ENCODE results near the gene EAF2. TPM values are rescaled to one million over a fixed set of nuclear protein-coding genes. Genes with fewer than 3 reads are reported as not detected.

The EAF2 gene
- total and polyA plus RNA-seq, 2 donors (not counting 3 experiments of a cell fraction or from before 2014, with no cell fraction given): 0.63 to 1.5 TPM

- H3K9me1 ChIP-seq (replicated peaks; ENCODE audit: control insufficient read depth, extremely low read depth, insufficient read depth, low read length): no peaks in the 10 kb centered on the region
- DNase-seq (ENCODE audit: low read depth, low spot score): no peak
- H4K20me1 ChIP-seq (replicated peaks; ENCODE audit: control insufficient read depth, extremely low read depth, insufficient read depth, low read length): no peaks in the 10 kb centered on the region
- H3K27me3 ChIP-seq (ENCODE audit: control insufficient read depth in 2 of 2, insufficient read depth in 2 of 2, low read length in 2 of 2): no peaks in the 10 kb centered on the region
- no peaks in the 10 kb centered on the region for H3K9me3 ChIP-seq (replicated peaks; ENCODE audit: control insufficient read depth, insufficient read depth, low read length)
- intact Hi-C loops (cut with micrococcal nuclease): no loop called here
- H3K9ac ChIP-seq (replicated peaks; ENCODE audit: extremely low read depth, insufficient read depth, low read length): no peak overlapping the region
- H2AFZ ChIP-seq (ENCODE audit: low read depth, low read length): no peak overlapping the region
- ChIA-PET CTCF (no interaction called here), POLR2A (no interaction called here)
- no peaks in the 10 kb centered on the region for H3K4me1 ChIP-seq (ENCODE audit: control insufficient read depth, extremely low read depth, insufficient read depth, low read length)
- no peaks in the 10 kb centered on the region for H3K79me2 ChIP-seq (ENCODE audit: control insufficient read depth, insufficient read depth, low read length)
- no peak for FAIRE-seq
- no peaks in the 10 kb centered on the region for H3K36me3 ChIP-seq (ENCODE audit: control insufficient read depth in 2 of 2, extremely low read depth in 1 of 2, insufficient read depth in 2 of 2, low read length in 2 of 2)
- dilution Hi-C loops (cut with MboI; ENCODE audit: extremely low pct_ligation_motif_present, low sequenced_read_pairs): no loop called here
- BruUV-seq (replicated peaks): no TSS peak
- no peak overlapping the region for H3K4me2 ChIP-seq (ENCODE audit: insufficient read depth, low read length)
- no peak overlapping the region for H3K4me3 ChIP-seq (replicated peaks in 1 of 3; ENCODE audit: insufficient read depth in 1 of 3, low read depth in 1 of 3, low read length in 3 of 3)
- no peak overlapping the region for H3K27ac ChIP-seq (ENCODE audit: insufficient read depth, low read depth, low read length)
- no peak for TF ChIP-seq JUN (IDR thresholded peaks at IDR 0.05; ENCODE audit: borderline replicate concordance, insufficient read depth, insufficient read length, low read depth)
- no peak for TF ChIP-seq CTCF (IDR thresholded peaks at IDR 0.05; ENCODE audit: extremely low read depth in 1 of 2, insufficient read depth in 1 of 2, low read depth in 1 of 2, low read length in 2 of 2)
- no peak for TF ChIP-seq POLR2A (IDR thresholded peaks at IDR 0.05; ENCODE audit: low read depth, low read length)
- no peak for TF ChIP-seq MAX (IDR thresholded peaks at IDR 0.05; ENCODE audit: insufficient read depth, insufficient read length)
Measured at GRCh38 chr3:121895121-121895520, 60.1 kb downstream of the EAF2 start.

- DNase-seq (ENCODE audit: low read depth, low spot score): no peak
- no peaks in the 10 kb centered on the region for H3K27me3 ChIP-seq (ENCODE audit: control insufficient read depth in 2 of 2, insufficient read depth in 2 of 2, low read length in 2 of 2)
- no peaks in the 10 kb centered on the region for H3K79me2 ChIP-seq (ENCODE audit: control insufficient read depth, insufficient read depth, low read length)
- no peak for FAIRE-seq
- TF ChIP-seq CTCF (IDR thresholded peaks at IDR 0.05; ENCODE audit: extremely low read depth in 1 of 2, insufficient read depth in 1 of 2, low read depth in 1 of 2, low read length in 2 of 2) (no peak), POLR2A (IDR thresholded peaks at IDR 0.05; ENCODE audit: low read depth, low read length) (no peak), JUN (IDR thresholded peaks at IDR 0.05; ENCODE audit: borderline replicate concordance, insufficient read depth, insufficient read length, low read depth) (no peak), POLR2AphosphoS5 (IDR thresholded peaks at IDR 0.05; ENCODE audit: insufficient read depth, low read depth, low read length) (no peak), EZH2 (IDR thresholded peaks at IDR 0.05; ENCODE audit: borderline replicate concordance, low read depth, low read length, severe bottlenecking) (no peak), FOS (IDR thresholded peaks at IDR 0.05; ENCODE audit: borderline replicate concordance, insufficient read depth, low read length) (no peak), MYC (IDR thresholded peaks at IDR 0.05; ENCODE audit: low read depth, low read length) (no peak), GATA2 (IDR thresholded peaks at IDR 0.05; ENCODE audit: insufficient read depth, insufficient read length, low read depth, low read length) (no peak), MAX (IDR thresholded peaks at IDR 0.05; ENCODE audit: insufficient read depth, insufficient read length) (no peak)
- H3K4me2 ChIP-seq (ENCODE audit: insufficient read depth, low read length): no peak overlapping the region
- H3K4me3 ChIP-seq (replicated peaks in 1 of 3; ENCODE audit: insufficient read depth in 1 of 3, low read depth in 1 of 3, low read length in 3 of 3): no peak overlapping the region
- H3K9me3 ChIP-seq (replicated peaks; ENCODE audit: control insufficient read depth, insufficient read depth, low read length): no peaks in the 10 kb centered on the region
- H3K4me1 ChIP-seq (ENCODE audit: control insufficient read depth, extremely low read depth, insufficient read depth, low read length): no peaks in the 10 kb centered on the region
- ChIA-PET POLR2A (no interaction called here), CTCF (no interaction called here)
- no peaks in the 10 kb centered on the region for H4K20me1 ChIP-seq (replicated peaks; ENCODE audit: control insufficient read depth, extremely low read depth, insufficient read depth, low read length)
- dilution Hi-C loops (cut with MboI; ENCODE audit: extremely low pct_ligation_motif_present, low sequenced_read_pairs) (no loop called here), intact Hi-C loops (cut with micrococcal nuclease) (no loop called here)
- no peak overlapping the region for H3K9ac ChIP-seq (replicated peaks; ENCODE audit: extremely low read depth, insufficient read depth, low read length)
- H3K27ac ChIP-seq (ENCODE audit: insufficient read depth, low read depth, low read length): no peak overlapping the region
- H3K9me1 ChIP-seq (replicated peaks; ENCODE audit: control insufficient read depth, extremely low read depth, insufficient read depth, low read length): no peaks in the 10 kb centered on the region
- H3K36me3 ChIP-seq (ENCODE audit: control insufficient read depth in 2 of 2, extremely low read depth in 1 of 2, insufficient read depth in 2 of 2, low read length in 2 of 2): no peaks in the 10 kb centered on the region
- no TSS peak for BruUV-seq (replicated peaks)
- no peak overlapping the region for H2AFZ ChIP-seq (ENCODE audit: low read depth, low read length)
Measured at GRCh38 chr3:121895736-121896135, 60.7 kb downstream of the EAF2 start.
